PFSK-1 (cell line): ENCODE results near the gene PEAK1.

Experiments used
- SIN3A ChIP-seq: IDR thresholded peaks from 2 replicates; pipeline ENCODE4 v1.6.1; 2012; ENCODE audit warnings: mild to moderate bottlenecking, low read length, moderate library complexity, borderline replicate concordance; ENCODE audit not compliant: insufficient read depth
- TAF1 ChIP-seq: IDR thresholded peaks from 2 replicates; pipeline ENCODE4 v1.6.1; 2012; ENCODE audit warnings: low read length, control low read depth, borderline replicate concordance; ENCODE audit not compliant: insufficient read depth

- TF ChIP-seq SIN3A (no peak), TAF1 (no peak)
Measured at GRCh38 chr15:77402740-77403379, 17.0 kb downstream of the PEAK1 start.
